Mesendoderm (in vitro differentiated cells): Measurements from ENCODE around the gene DAPK1.

Experiments used
- DNase-seq: peaks from one replicate; pipeline ENCODE4 v3.0.0; 2013
- H2AK5ac ChIP-seq: 2 replicates; pipeline ENCODE4 v1.6.1; 2013; ENCODE audit warnings: low read length, inconsistent platforms
- H2BK120ac ChIP-seq: 2 replicates; pipeline ENCODE4 v1.6.1; 2013; ENCODE audit warnings: low read depth, mild to moderate bottlenecking, low read length, moderate library complexity, mixed read lengths
- H2BK15ac ChIP-seq: replicated peaks from 2 replicates; pipeline ENCODE4 v1.6.1; 2013; ENCODE audit warnings: low read depth, mild to moderate bottlenecking, moderate library complexity
- H2BK5ac ChIP-seq: 2 replicates; pipeline ENCODE4 v1.6.1; 2013; ENCODE audit warnings: low read length, inconsistent platforms
- H3K18ac ChIP-seq: 2 replicates; pipeline ENCODE4 v1.6.1; 2013; ENCODE audit warnings: mild to moderate bottlenecking, low read length, mixed read lengths
- H3K23ac ChIP-seq: one replicate; pipeline ENCODE4 v1.6.1; 2013; ENCODE audit warnings: low read length
- H3K27ac ChIP-seq: 2 replicates; pipeline ENCODE4 v1.5.1; 2013; ENCODE audit warnings: low read depth, mild to moderate bottlenecking, inconsistent platforms, low read length, moderate library complexity
- H3K27me3 ChIP-seq: 2 replicates; pipeline ENCODE4 v1.6.1; 2013; ENCODE audit warnings: low read length, control low read depth, mild to moderate bottlenecking, inconsistent platforms; ENCODE audit not compliant: insufficient read depth, poor library complexity
- H3K36me3 ChIP-seq: 2 replicates; pipeline ENCODE4 v1.6.1; 2013; ENCODE audit warnings: low read length, inconsistent platforms; ENCODE audit not compliant: control insufficient read depth, insufficient read depth
- H3K4ac ChIP-seq: one replicate; pipeline ENCODE4 v1.6.1; 2013; ENCODE audit warnings: low read depth, mild to moderate bottlenecking, low read length, moderate library complexity
- H3K4me1 ChIP-seq: 2 replicates; pipeline ENCODE4 v1.6.1; 2013; ENCODE audit warnings: low read depth, low read length, inconsistent platforms; ENCODE audit not compliant: control insufficient read depth
- H3K4me2 ChIP-seq: 2 replicates; pipeline ENCODE4 v1.6.1; 2013; ENCODE audit warnings: low read length
- H3K4me3 ChIP-seq: 2 replicates; pipeline ENCODE4 v1.5.1; 2013; ENCODE audit warnings: mild to moderate bottlenecking, low read length
- H3K56ac ChIP-seq: one replicate; pipeline ENCODE4 v1.6.1; 2013; ENCODE audit warnings: low read length
- H3K79me1 ChIP-seq: 2 replicates; pipeline ENCODE4 v1.6.1; 2013; ENCODE audit warnings: low read length, inconsistent platforms
- H3K79me2 ChIP-seq: 2 replicates; pipeline ENCODE4 v1.6.1; 2013; ENCODE audit warnings: mild to moderate bottlenecking, low read length; ENCODE audit not compliant: control insufficient read depth, insufficient read depth
- H3K9ac ChIP-seq: 2 replicates; pipeline ENCODE4 v1.6.1; 2013; ENCODE audit warnings: low read length, inconsistent platforms
- H4K5ac ChIP-seq: one replicate; pipeline ENCODE4 v1.6.1; 2013; ENCODE audit warnings: low read length
- H4K8ac ChIP-seq: one replicate; pipeline ENCODE4 v1.6.1; 2013; ENCODE audit warnings: low read depth, mild to moderate bottlenecking, control low read depth, low read length, moderate library complexity
- WGBS: extraction: QIAGEN DNeasy Blood & Tissue Kit; methylation state at CpG from one replicate; pipeline ENCODE4 v1.1.7; 2013; ENCODE audit warnings: low lambda C conversion rate, missing lambda C conversion rate; ENCODE audit not compliant: insufficient coverage; ENCODE audit errors: extremely low coverage; 5-methylcytosine and 5-hydroxymethylcytosine counted together

Gene DAPK1

DNA sequence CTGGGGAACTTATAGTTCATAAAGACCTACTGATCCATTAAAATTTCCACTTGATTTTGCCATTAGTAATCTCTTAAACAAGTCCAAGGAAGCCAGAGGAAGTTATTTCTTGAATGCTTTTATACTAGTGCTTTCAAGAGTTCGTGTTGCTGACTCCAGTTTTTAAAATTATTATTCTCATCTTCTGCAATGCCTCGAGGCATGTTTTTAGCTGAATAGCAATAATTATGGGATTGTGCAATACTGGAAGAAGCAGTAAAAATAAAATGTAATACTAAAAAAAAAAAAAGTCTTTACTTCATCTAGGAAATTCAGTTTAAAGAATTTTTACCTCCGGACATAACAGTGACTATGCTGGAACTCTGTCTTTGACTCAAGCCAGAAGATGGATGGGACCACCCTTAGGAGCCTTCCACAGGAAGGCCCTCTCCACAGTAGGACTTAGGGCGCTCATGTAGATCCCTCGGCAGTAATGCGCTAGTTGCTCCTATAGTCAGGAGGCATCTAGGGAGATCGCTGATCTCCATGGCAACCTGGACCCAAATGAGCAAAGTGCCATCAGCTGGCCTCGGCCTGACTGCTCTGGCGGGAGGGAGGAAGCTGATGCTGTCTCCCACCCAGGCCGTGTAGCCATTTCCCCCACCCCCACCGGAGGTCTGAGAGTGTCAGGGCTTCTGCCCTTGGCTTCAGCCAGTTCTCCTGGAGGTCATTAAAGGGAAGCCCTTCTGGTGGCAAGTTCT is 56.7 kb downstream of the DAPK1 start:
- H2BK5ac ChIP-seq: no peak overlapping the region
- H3K4me1 ChIP-seq: no peaks in the 10 kb centered on the region
- no peak overlapping the region for H4K5ac ChIP-seq
- H3K79me1 ChIP-seq: peaks cover 32% of the 10 kb centered on the region
- H3K4ac ChIP-seq: no peak overlapping the region
- no peak overlapping the region for H3K4me2 ChIP-seq
- DNase-seq: no peak
- H3K4me3 ChIP-seq: no peak overlapping the region
- no peak overlapping the region for H3K27ac ChIP-seq
- WGBS: no CpG with 5 or more reads among the region's 11 CpGs
- no peak overlapping the region for H3K9ac ChIP-seq
- peaks cover 19% of the 10 kb centered on the region for H3K79me2 ChIP-seq
- H3K23ac ChIP-seq: no peak overlapping the region
- no peak overlapping the region for H4K8ac ChIP-seq
- no peak overlapping the region for H2BK15ac ChIP-seq
- no peak overlapping the region for H3K56ac ChIP-seq
- no peaks in the 10 kb centered on the region for H3K27me3 ChIP-seq
- no peak overlapping the region for H3K18ac ChIP-seq
- H3K36me3 ChIP-seq: no peaks in the 10 kb centered on the region
- no peak overlapping the region for H2AK5ac ChIP-seq
- H2BK120ac ChIP-seq: no peak overlapping the region

DNA sequence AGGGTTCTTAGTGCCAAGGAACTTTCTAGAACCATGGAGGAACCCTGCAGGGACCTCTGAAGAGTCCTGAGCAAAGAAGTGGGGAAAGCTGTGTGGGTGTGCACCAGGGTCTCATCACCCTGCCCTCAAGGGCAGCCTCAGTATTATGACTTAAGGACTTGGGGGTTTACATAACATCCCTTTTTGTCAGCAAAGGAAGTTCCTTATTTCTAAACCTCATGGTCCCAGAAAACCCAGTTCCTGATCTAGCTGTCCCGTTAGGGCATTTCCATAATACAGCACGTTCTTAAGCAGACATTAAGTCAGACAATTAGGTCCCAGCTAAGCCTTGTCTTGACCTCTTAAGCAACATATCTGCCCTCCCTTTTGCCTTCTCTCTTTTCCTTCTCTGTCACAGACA is 57.3 kb downstream of the DAPK1 start:
- WGBS: no CpG with 5 or more reads among the region's 2 CpGs
- Histone ChIP-seq H4K8ac (no peak overlapping the region), H3K4ac (no peak overlapping the region), H2BK120ac (no peak overlapping the region), H3K4me1 (no peaks in the 10 kb centered on the region), H2AK5ac (no peak overlapping the region), H2BK5ac (no peak overlapping the region), H2BK15ac (no peak overlapping the region), H3K4me3 (no peak overlapping the region), H3K27ac (no peak overlapping the region), H3K79me2 (peaks cover 19% of the 10 kb centered on the region), H3K36me3 (no peaks in the 10 kb centered on the region), H3K9ac (no peak overlapping the region), H3K27me3 (no peaks in the 10 kb centered on the region), H4K5ac (no peak overlapping the region), H3K4me2 (no peak overlapping the region), H3K23ac (no peak overlapping the region), H3K56ac (no peak overlapping the region), H3K79me1 (peaks cover 34% of the 10 kb centered on the region), H3K18ac (no peak overlapping the region)
- no peak for DNase-seq

DNA sequence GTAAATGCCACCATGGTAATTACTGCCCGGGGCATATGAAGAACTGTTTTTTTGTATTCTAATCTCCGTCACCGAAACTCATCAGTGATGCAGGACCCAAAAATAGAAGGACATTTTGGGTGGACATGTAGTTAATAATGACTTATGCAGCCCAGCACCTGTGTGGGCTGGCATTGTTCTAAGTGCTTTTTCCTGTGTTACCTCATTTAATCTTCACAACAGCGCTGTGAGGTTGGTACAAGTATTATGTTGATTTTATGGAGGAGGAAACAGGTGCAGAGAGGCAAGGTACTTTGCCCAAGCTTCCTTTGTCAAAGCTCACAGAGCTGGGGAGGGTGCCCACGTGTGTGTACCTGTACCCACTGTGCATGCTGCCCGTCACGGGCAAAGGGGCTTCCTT is 58.4 kb downstream of the DAPK1 start:
- no peak overlapping the region for H3K18ac ChIP-seq
- no peak overlapping the region for H4K5ac ChIP-seq
- H3K4me2 ChIP-seq: no peak overlapping the region
- H2AK5ac ChIP-seq: no peak overlapping the region
- no peak overlapping the region for H2BK15ac ChIP-seq
- no peaks in the 10 kb centered on the region for H3K27me3 ChIP-seq
- peaks cover 27% of the 10 kb centered on the region for H3K79me1 ChIP-seq
- no peak overlapping the region for H3K4ac ChIP-seq
- H2BK5ac ChIP-seq: no peak overlapping the region
- no peak overlapping the region for H3K27ac ChIP-seq
- no CpG with 5 or more reads among the region's 7 CpGs for WGBS
- H3K36me3 ChIP-seq: no peaks in the 10 kb centered on the region
- no peak overlapping the region for H3K4me3 ChIP-seq
- H3K79me2 ChIP-seq: peaks cover 12% of the 10 kb centered on the region
- no peak for DNase-seq
- H3K4me1 ChIP-seq: no peaks in the 10 kb centered on the region
- H3K9ac ChIP-seq: no peak overlapping the region
- H4K8ac ChIP-seq: no peak overlapping the region
- H3K23ac ChIP-seq: no peak overlapping the region
- H2BK120ac ChIP-seq: no peak overlapping the region
- H3K56ac ChIP-seq: no peak overlapping the region

DNA sequence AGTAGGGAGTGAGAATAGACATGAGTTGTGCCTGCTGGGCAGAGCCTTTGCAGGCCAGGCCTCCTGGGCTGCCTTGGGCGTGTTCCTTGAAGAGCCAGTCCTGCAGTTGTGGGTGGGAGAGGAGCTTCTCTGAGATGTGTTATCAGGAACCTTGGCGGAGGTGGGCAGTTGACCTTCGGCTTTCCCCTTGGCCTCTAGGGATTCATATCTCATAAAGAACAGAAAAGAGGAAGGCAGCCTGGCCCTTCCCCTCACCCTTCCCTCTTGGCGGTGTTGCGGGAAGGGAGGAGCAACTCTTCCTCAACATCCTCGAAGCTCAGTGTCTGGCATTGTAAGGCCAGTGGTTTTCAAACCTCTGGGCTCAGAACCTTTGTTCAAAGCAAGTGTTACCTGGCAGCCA is 59.2 kb downstream of the DAPK1 start:
- no peak overlapping the region for H3K9ac ChIP-seq
- no peaks in the 10 kb centered on the region for H3K27me3 ChIP-seq
- no peak overlapping the region for H3K23ac ChIP-seq
- peaks cover 14% of the 10 kb centered on the region for H3K79me2 ChIP-seq
- DNase-seq: no peak
- no CpG with 5 or more reads among the region's 6 CpGs for WGBS
- no peak overlapping the region for H2BK15ac ChIP-seq
- no peak overlapping the region for H4K8ac ChIP-seq
- H2BK5ac ChIP-seq: no peak overlapping the region
- H3K79me1 ChIP-seq: peaks cover 27% of the 10 kb centered on the region
- H3K4me2 ChIP-seq: no peak overlapping the region
- H3K4ac ChIP-seq: no peak overlapping the region
- H3K56ac ChIP-seq: no peak overlapping the region
- H3K4me1 ChIP-seq: no peaks in the 10 kb centered on the region
- H4K5ac ChIP-seq: no peak overlapping the region
- H3K18ac ChIP-seq: no peak overlapping the region
- no peak overlapping the region for H2AK5ac ChIP-seq
- no peak overlapping the region for H3K4me3 ChIP-seq
- no peak overlapping the region for H3K27ac ChIP-seq
- no peak overlapping the region for H2BK120ac ChIP-seq
- H3K36me3 ChIP-seq: no peaks in the 10 kb centered on the region

DNA sequence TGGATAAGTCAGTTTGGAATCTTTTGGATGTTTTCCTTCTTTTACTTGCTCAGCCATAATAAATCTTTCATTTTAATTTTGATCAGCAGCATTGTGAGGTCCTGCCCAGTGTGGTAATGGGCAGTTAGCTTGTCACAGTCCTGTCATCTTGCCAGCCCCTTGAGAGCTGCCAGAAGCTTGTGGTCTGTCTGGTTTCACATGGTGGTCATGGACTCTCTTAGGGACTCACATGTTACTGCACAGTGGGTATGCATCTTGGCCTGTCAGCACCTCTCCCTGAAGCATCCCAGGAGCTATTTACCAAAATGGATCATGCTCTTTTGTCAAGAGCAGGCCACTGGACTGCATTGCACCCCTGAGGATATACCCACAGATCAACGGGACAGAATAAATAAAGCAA is 60.3 kb downstream of the DAPK1 start:
- H3K27ac ChIP-seq: no peak overlapping the region
- H4K5ac ChIP-seq: no peak overlapping the region
- no peak overlapping the region for H3K56ac ChIP-seq
- H3K4me2 ChIP-seq: no peak overlapping the region
- H3K36me3 ChIP-seq: no peaks in the 10 kb centered on the region
- H3K27me3 ChIP-seq: no peaks in the 10 kb centered on the region
- H2AK5ac ChIP-seq: no peak overlapping the region
- no peak overlapping the region for H3K18ac ChIP-seq
- H3K9ac ChIP-seq: no peak overlapping the region
- H2BK15ac ChIP-seq: no peak overlapping the region
- no peak overlapping the region for H3K4me3 ChIP-seq
- peaks cover 32% of the 10 kb centered on the region for H3K79me1 ChIP-seq
- no peak overlapping the region for H2BK5ac ChIP-seq
- no peak overlapping the region for H2BK120ac ChIP-seq
- DNase-seq: no peak
- no peak overlapping the region for H3K4ac ChIP-seq
- WGBS: no CpG with 5 or more reads among the region's 1 CpG
- peaks cover 18% of the 10 kb centered on the region for H3K79me2 ChIP-seq
- H3K23ac ChIP-seq: no peak overlapping the region
- H4K8ac ChIP-seq: no peak overlapping the region
- no peaks in the 10 kb centered on the region for H3K4me1 ChIP-seq

DNA sequence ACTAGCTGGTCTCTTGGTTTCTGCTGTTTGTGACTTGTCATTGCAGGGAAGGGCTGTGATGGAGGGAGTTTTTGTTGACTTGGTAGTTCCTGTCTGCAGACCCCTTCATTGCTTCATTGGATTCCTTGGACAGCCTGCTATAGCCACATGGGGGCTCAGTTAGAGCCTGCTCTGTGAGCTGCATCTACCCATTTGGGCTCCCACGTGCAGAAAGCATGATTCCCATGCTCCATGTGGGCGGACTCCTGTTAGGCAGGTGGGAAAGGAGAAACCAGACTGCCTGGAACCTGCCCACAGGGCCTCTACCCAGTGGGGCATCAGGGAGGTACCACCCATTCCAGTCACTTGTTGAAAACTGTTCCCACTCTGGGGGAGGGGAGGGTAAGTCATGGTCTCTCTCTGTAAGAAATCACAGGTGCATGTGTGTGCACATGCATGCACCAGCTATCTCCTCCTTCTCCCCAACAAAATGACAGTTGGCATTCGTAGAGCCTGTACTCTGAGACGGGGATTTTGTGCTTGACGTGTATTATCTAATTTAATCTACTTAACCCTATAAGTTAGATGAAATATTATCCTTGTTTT is 61.0 kb downstream of the DAPK1 start:
- H3K18ac ChIP-seq: no peak overlapping the region
- H3K4me3 ChIP-seq: no peak overlapping the region
- H2AK5ac ChIP-seq: no peak overlapping the region
- no peak overlapping the region for H3K4ac ChIP-seq
- no peak overlapping the region for H3K56ac ChIP-seq
- peaks cover 18% of the 10 kb centered on the region for H3K79me2 ChIP-seq
- no peak overlapping the region for H2BK120ac ChIP-seq
- H3K23ac ChIP-seq: no peak overlapping the region
- H4K8ac ChIP-seq: no peak overlapping the region
- no peak overlapping the region for H2BK5ac ChIP-seq
- H3K4me2 ChIP-seq: no peak overlapping the region
- no peaks in the 10 kb centered on the region for H3K27me3 ChIP-seq
- H2BK15ac ChIP-seq: no peak overlapping the region
- WGBS: no CpG with 5 or more reads among the region's 5 CpGs
- H3K4me1 ChIP-seq: no peaks in the 10 kb centered on the region
- no peaks in the 10 kb centered on the region for H3K36me3 ChIP-seq
- H3K27ac ChIP-seq: no peak overlapping the region
- no peak for DNase-seq
- H4K5ac ChIP-seq: no peak overlapping the region
- peaks cover 33% of the 10 kb centered on the region for H3K79me1 ChIP-seq
- no peak overlapping the region for H3K9ac ChIP-seq
